Kidney epithelial cell (primary cell): ENCODE data around the gene PSEN1. TPM values are rescaled to one million over a fixed set of nuclear protein-coding genes. Genes with fewer than 3 reads are reported as not detected.

Experiments used
- DNase-seq: peaks from one replicate; pipeline ENCODE4 v3.0.0-alpha.2; 2010; ENCODE audit warnings: low read depth
- H3K27me3 ChIP-seq: 2 replicates; pipeline ENCODE4 v1.6.0; 2011; ENCODE audit warnings: low read length; ENCODE audit not compliant: control insufficient read depth, insufficient read depth
- H3K36me3 ChIP-seq: 2 replicates; pipeline ENCODE4 v1.5.1; 2011; ENCODE audit warnings: low read length; ENCODE audit not compliant: control insufficient read depth, insufficient read depth
- H3K4me3 ChIP-seq: 2 replicates; pipeline ENCODE4 v1.5.1; 2011; ENCODE audit warnings: low read depth, mild to moderate bottlenecking, control low read depth, low read length
- CTCF ChIP-seq: IDR thresholded peaks from 2 replicates; pipeline ENCODE4 v1.5.1; 2011; ENCODE audit warnings: mild to moderate bottlenecking, moderate library complexity, low read length, control low read depth, inconsistent platforms; ENCODE audit not compliant: insufficient read depth, poor library complexity, severe bottlenecking
- total RNA-seq: library from RNA; depleted of rRNA; stranded (reverse); fragments of >200 nt; gene quantifications from 2 replicates; pipeline ENCODE4 v1.2.3, GENCODE V29; 2015

Gene PSEN1
- total RNA-seq, 1 donor from 2014 or later: 73.6 TPM

- Histone ChIP-seq H3K27me3 (peaks cover 8% of the 10 kb centered on the region), H3K4me3 (peak overlapping the region; percentile 61), H3K36me3 (no peaks in the 10 kb centered on the region)
- no peak for DNase-seq
- TF ChIP-seq CTCF: no peak
Observed at GRCh38 chr14:73237786-73238423, 101.6 kb downstream of the PSEN1 start.

- Histone ChIP-seq H3K36me3 (no peaks in the 10 kb centered on the region), H3K27me3 (peaks cover 8% of the 10 kb centered on the region), H3K4me3 (peak overlapping the region; percentile 61)
- no peak for TF ChIP-seq CTCF
- DNase-seq: peak; percentile 67
Observed at GRCh38 chr14:73238424-73238852, 102.1 kb downstream of the PSEN1 start.

GRCh38 chr14:73238941-73239340 is 102.6 kb downstream of the PSEN1 start:
- peaks cover 6% of the 10 kb centered on the region for H3K27me3 ChIP-seq
- H3K36me3 ChIP-seq: no peaks in the 10 kb centered on the region
- DNase-seq: no peak
- TF ChIP-seq CTCF: no peak
- H3K4me3 ChIP-seq: peak overlapping the region; percentile 61

- H3K4me3 ChIP-seq: peak overlapping the region; percentile 15
- no peak for TF ChIP-seq CTCF
- DNase-seq: no peak
- peaks cover 6% of the 10 kb centered on the region for H3K27me3 ChIP-seq
- H3K36me3 ChIP-seq: no peaks in the 10 kb centered on the region
Observed at GRCh38 chr14:73239393-73240241, 103.3 kb downstream of the PSEN1 start.

GRCh38 chr14:73240816-73241480 is 104.6 kb downstream of the PSEN1 start:
- Histone ChIP-seq H3K36me3 (no peaks in the 10 kb centered on the region), H3K27me3 (peaks cover 6% of the 10 kb centered on the region), H3K4me3 (no peak overlapping the region)
- no peak for TF ChIP-seq CTCF
- DNase-seq: no peak
